ENCODE data around the gene RPS19BP1. TPM values are rescaled to one million over a fixed set of nuclear protein-coding genes. Genes with fewer than 3 reads are reported as not detected.

RPS19BP1 gene
- total RNA-seq, 1 donor from 2014 or later = 72.6 TPM

- peaks cover 5% of the 10 kb centered on the region for H3K4me1 Mint-ChIP-seq
- H3K9me3 Mint-ChIP-seq = no peaks in the 10 kb centered on the region
- no peaks in the 10 kb centered on the region for H3K36me3 Mint-ChIP-seq (ENCODE audit: low read depth)
- TF ChIP-seq CTCF (conservative IDR thresholded peaks at IDR 0.05) = no peak
- no peak overlapping the region for H3K4me3 Mint-ChIP-seq
- H3K27me3 Mint-ChIP-seq (ENCODE audit: low read depth) = peaks cover 73% of the 10 kb centered on the region
- H3K27ac Mint-ChIP-seq (ENCODE audit: unreplicated experiment) = no peak overlapping the region
- DNase-seq (ENCODE audit: low read depth, low spot score) = no peak
Observed at GRCh38 chr22:39558950-39559349, 26.4 kb upstream of the RPS19BP1 start.

GRCh38 chr22:39558254-39558727 is 25.7 kb upstream of the RPS19BP1 start:
- H3K4me3 Mint-ChIP-seq = no peak overlapping the region
- H3K36me3 Mint-ChIP-seq (ENCODE audit: low read depth) = no peaks in the 10 kb centered on the region
- no peak overlapping the region for H3K27ac Mint-ChIP-seq (ENCODE audit: unreplicated experiment)
- H3K9me3 Mint-ChIP-seq = no peaks in the 10 kb centered on the region
- TF ChIP-seq CTCF (conservative IDR thresholded peaks at IDR 0.05) = no peak
- DNase-seq (ENCODE audit: low read depth, low spot score) = no peak
- H3K4me1 Mint-ChIP-seq = peaks cover 5% of the 10 kb centered on the region
- H3K27me3 Mint-ChIP-seq (ENCODE audit: low read depth) = peaks cover 77% of the 10 kb centered on the region

- Mint-ChIP-seq H3K27ac (ENCODE audit: unreplicated experiment) (no peak overlapping the region), H3K4me3 (peak overlapping the region; percentile 68), H3K27me3 (ENCODE audit: low read depth) (peaks cover 86% of the 10 kb centered on the region), H3K9me3 (no peaks in the 10 kb centered on the region), H3K36me3 (ENCODE audit: low read depth) (no peaks in the 10 kb centered on the region), H3K4me1 (peaks cover 5% of the 10 kb centered on the region)
- no peak for DNase-seq (ENCODE audit: low read depth, low spot score)
- TF ChIP-seq CTCF (conservative IDR thresholded peaks at IDR 0.05) = no peak
Observed at GRCh38 chr22:39556970-39557841, 24.7 kb upstream of the RPS19BP1 start.

GRCh38 chr22:39554151-39554550 is 21.6 kb upstream of the RPS19BP1 start:
- DNase-seq (ENCODE audit: low read depth, low spot score) = no peak
- Mint-ChIP-seq H3K9me3 (no peaks in the 10 kb centered on the region), H3K27me3 (ENCODE audit: low read depth) (peaks cover 84% of the 10 kb centered on the region), H3K27ac (ENCODE audit: unreplicated experiment) (no peak overlapping the region), H3K4me3 (no peak overlapping the region), H3K36me3 (ENCODE audit: low read depth) (no peaks in the 10 kb centered on the region), H3K4me1 (peaks cover 5% of the 10 kb centered on the region)
- TF ChIP-seq CTCF (conservative IDR thresholded peaks at IDR 0.05) = no peak

- no peak for DNase-seq (ENCODE audit: low read depth, low spot score)
- no peak overlapping the region for H3K4me3 Mint-ChIP-seq
Observed at GRCh38 chr22:39553429-39553828, 20.9 kb upstream of the RPS19BP1 start.

More at GRCh38 chr22:39553429-39553828, 20.9 kb upstream of the RPS19BP1 start:
- H3K4me1 Mint-ChIP-seq = peaks cover 5% of the 10 kb centered on the region
- H3K9me3 Mint-ChIP-seq = no peaks in the 10 kb centered on the region
- H3K27me3 Mint-ChIP-seq (ENCODE audit: low read depth) = peaks cover 82% of the 10 kb centered on the region
- no peak for TF ChIP-seq CTCF (conservative IDR thresholded peaks at IDR 0.05)
- no peaks in the 10 kb centered on the region for H3K36me3 Mint-ChIP-seq (ENCODE audit: low read depth)
- no peak overlapping the region for H3K27ac Mint-ChIP-seq (ENCODE audit: unreplicated experiment)

Data from neural crest cell (in vitro differentiated cells).